Muscle layer of duodenum (tissue), 2 donors: ENCODE measurements around the gene ALX4.

Source experiments
- H3K27ac ChIP-seq: one replicate; pipeline ENCODE4 v1.7.0; 2013; ENCODE audit warnings: mild to moderate bottlenecking, low read length
- H3K27me3 ChIP-seq: one replicate; pipeline ENCODE4 v1.7.0; 2013; ENCODE audit warnings: low read depth, mild to moderate bottlenecking, control low read depth, low read length
- H3K36me3 ChIP-seq, 2 donors: one replicate each; pipeline ENCODE4 v1.7.0; 2013; ENCODE audit warnings: low read length in 2 of 2, control low read depth in 1 of 2, mild to moderate bottlenecking in 1 of 2; ENCODE audit not compliant: insufficient read depth in 2 of 2, control insufficient read depth in 1 of 2
- H3K4me1 ChIP-seq, 2 donors: one replicate each; pipeline ENCODE4 v1.7.0; 2013; ENCODE audit warnings: low read length in 2 of 2, mild to moderate bottlenecking in 2 of 2, control low read depth in 1 of 2, moderate library complexity in 1 of 2; ENCODE audit not compliant: insufficient read depth in 2 of 2, control insufficient read depth in 1 of 2
- H3K4me3 ChIP-seq, 2 donors: one replicate each; pipeline ENCODE4 v1.7.0; 2013; ENCODE audit warnings: low read length in 2 of 2, low read depth in 1 of 2, mild to moderate bottlenecking in 1 of 2
- H3K9me3 ChIP-seq, 2 donors: one replicate each; pipeline ENCODE4 v1.7.0; 2013; ENCODE audit warnings: low read length in 2 of 2, control low read depth in 1 of 2, mild to moderate bottlenecking in 1 of 2; ENCODE audit not compliant: control insufficient read depth in 1 of 2
- donor health status: healthy.

Gene ALX4

GRCh38 chr11:44229098-44229497 is 80.8 kb downstream of the ALX4 start:
- no peaks in the 10 kb centered on the region for H3K27me3 ChIP-seq

DNA sequence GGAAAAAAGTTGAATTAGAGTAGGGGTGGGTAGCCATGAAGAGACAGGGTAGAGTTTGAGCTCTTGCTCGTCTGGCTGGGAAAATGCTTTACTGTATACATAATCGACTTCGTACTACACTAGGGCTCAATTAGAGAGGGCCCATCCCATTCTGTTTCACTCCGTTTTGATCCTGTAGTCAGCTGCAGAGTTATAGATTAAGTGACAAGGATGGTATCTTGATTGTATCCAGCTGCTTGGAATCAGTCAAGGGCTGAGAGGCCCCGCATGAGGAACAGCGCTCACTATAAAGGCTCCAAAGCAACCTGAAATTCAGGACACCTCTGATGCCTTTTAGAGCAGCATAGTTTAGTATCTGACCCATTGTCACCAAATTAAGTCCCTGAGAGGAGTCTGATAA is 81.6 kb downstream of the ALX4 start:
- Histone ChIP-seq H3K27ac (no peak overlapping the region), H3K4me3 (no peak overlapping the region), H3K4me1 (no peaks in the 10 kb centered on the region), H3K36me3 (no peaks in the 10 kb centered on the region), H3K27me3 (no peaks in the 10 kb centered on the region), H3K9me3 (no peaks in the 10 kb centered on the region)

More at GRCh38 chr11:44229098-44229497, 80.8 kb downstream of the ALX4 start:
- Histone ChIP-seq H3K9me3 (no peaks in the 10 kb centered on the region), H3K36me3 (peaks cover 0 to 3% of the 10 kb centered on the region in 2 donors), H3K4me3 (no peak overlapping the region), H3K4me1 (no peaks in the 10 kb centered on the region), H3K27ac (no peak overlapping the region)

- no peaks in the 10 kb centered on the region for H3K27me3 ChIP-seq
- H3K4me1 ChIP-seq = no peaks in the 10 kb centered on the region
- H3K4me3 ChIP-seq = no peak overlapping the region
- H3K27ac ChIP-seq = no peak overlapping the region
- H3K36me3 ChIP-seq = no peaks in the 10 kb centered on the region
- H3K9me3 ChIP-seq = no peaks in the 10 kb centered on the region
Measured at GRCh38 chr11:44226945-44227344, 83.0 kb downstream of the ALX4 start.

DNA sequence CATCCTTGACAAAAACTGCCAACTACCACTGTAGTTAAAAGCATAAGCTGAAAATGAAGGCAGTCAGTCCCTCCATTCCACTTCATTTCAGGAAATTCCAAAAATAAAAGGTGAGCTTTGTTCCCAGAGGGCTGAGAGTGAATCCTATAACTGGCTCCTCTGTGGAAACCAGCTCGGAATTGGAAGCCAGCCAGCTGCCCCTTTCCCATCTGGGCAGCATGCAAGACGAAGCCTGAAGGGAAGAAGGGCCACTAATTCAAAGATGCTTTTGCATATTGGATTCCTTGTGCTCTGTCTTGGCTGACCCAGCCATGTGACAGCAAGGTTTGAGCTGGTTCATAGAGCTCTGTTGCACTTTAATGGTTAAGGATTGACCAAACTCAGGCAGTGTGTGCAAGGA is 83.4 kb downstream of the ALX4 start:
- Histone ChIP-seq H3K27me3 (no peaks in the 10 kb centered on the region), H3K9me3 (no peaks in the 10 kb centered on the region), H3K27ac (no peak overlapping the region), H3K4me1 (no peaks in the 10 kb centered on the region), H3K4me3 (no peak overlapping the region), H3K36me3 (no peaks in the 10 kb centered on the region)

- no peak overlapping the region for H3K4me3 ChIP-seq
- no peaks in the 10 kb centered on the region for H3K36me3 ChIP-seq
- H3K27me3 ChIP-seq = no peaks in the 10 kb centered on the region
- H3K27ac ChIP-seq = no peak overlapping the region
- H3K9me3 ChIP-seq = no peaks in the 10 kb centered on the region
- peaks cover 0 to 6% of the 10 kb centered on the region in 2 donors for H3K4me1 ChIP-seq
Measured at GRCh38 chr11:44224867-44225501, 85.0 kb downstream of the ALX4 start.

DNA sequence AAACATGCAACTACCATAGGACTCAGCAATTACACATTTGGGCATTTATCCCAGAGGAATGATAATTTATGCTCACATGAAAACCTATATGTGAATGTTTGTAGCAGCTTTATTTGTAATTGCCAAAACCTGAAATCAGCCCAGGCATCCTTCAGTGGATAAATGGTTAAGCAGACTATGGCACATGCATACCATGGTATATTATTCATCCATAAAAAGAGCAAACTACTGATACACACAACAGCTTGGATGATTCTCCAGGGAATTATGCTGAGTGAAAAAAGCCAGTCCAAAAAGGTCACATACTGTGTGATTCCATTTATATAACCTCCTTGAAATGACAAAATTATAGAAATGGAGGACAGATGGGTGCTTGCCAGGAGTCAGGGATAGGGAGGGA is 86.7 kb downstream of the ALX4 start:
- no peaks in the 10 kb centered on the region for H3K36me3 ChIP-seq
- H3K9me3 ChIP-seq = no peaks in the 10 kb centered on the region
- no peaks in the 10 kb centered on the region for H3K27me3 ChIP-seq
- H3K27ac ChIP-seq = no peak overlapping the region
- H3K4me3 ChIP-seq = no peak overlapping the region
- H3K4me1 ChIP-seq = peaks cover 0 to 6% of the 10 kb centered on the region in 2 donors

DNA sequence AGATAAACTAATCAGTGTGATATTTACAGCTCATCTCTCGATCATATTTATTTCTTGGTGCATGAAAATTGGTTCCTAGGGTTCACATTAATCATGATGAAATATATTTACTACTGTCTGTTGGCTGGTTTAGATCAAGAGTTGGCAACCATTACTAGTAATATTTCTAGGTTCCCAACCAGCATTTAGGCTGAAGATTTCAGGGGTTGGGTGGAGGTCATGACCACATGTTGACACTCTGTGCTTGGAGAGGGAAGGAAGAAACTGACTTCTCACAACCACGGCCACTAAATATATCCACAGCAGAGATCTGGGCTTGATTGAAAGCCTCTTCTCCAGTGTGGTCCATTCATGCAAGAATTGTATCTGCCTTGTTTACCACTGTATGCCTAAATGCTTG is 87.9 kb downstream of the ALX4 start:
- Histone ChIP-seq H3K36me3 (no peaks in the 10 kb centered on the region), H3K9me3 (no peaks in the 10 kb centered on the region), H3K27ac (no peak overlapping the region), H3K4me3 (no peak overlapping the region), H3K27me3 (no peaks in the 10 kb centered on the region), H3K4me1 (peaks cover 0 to 6% of the 10 kb centered on the region in 2 donors)

DNA sequence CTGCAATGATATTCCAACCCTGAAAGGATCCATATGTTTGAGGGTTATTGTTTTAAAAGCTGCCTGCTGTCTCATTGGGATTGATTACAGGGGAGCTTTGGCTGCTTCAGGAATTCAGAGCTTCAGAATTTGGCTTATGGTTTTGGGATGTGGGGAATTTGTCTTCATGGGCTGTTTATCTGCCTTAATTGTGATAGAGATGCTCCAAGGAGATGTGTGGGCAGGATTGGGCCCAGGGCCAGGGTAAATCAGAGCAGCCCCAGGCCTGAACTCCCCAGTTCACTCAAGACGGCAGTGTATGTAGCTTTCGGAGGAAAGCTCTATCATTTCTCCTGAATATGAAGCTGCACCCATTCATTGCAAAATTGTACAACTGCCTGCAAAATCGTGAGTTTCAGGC is 88.5 kb downstream of the ALX4 start:
- Histone ChIP-seq H3K4me3 (no peak overlapping the region), H3K27ac (no peak overlapping the region), H3K27me3 (no peaks in the 10 kb centered on the region), H3K9me3 (no peaks in the 10 kb centered on the region), H3K36me3 (no peaks in the 10 kb centered on the region), H3K4me1 (peaks cover 0 to 6% of the 10 kb centered on the region in 2 donors)

- no peak overlapping the region for H3K27ac ChIP-seq
- peaks cover 0 to 5% of the 10 kb centered on the region in 2 donors for H3K36me3 ChIP-seq
- no peaks in the 10 kb centered on the region for H3K27me3 ChIP-seq
- H3K4me1 ChIP-seq = peaks cover 0 to 6% of the 10 kb centered on the region in 2 donors
- H3K4me3 ChIP-seq = no peak overlapping the region
- H3K9me3 ChIP-seq = no peaks in the 10 kb centered on the region
Measured at GRCh38 chr11:44219830-44220796, 89.8 kb downstream of the ALX4 start.

GRCh38 chr11:44217432-44217831 is 92.5 kb downstream of the ALX4 start:
- H3K4me3 ChIP-seq = no peak overlapping the region
- H3K4me1 ChIP-seq = peaks cover 0 to 6% of the 10 kb centered on the region in 2 donors
- H3K27me3 ChIP-seq = no peaks in the 10 kb centered on the region
- peaks cover 0 to 2% of the 10 kb centered on the region in 2 donors for H3K9me3 ChIP-seq
- H3K36me3 ChIP-seq = peaks cover 0 to 8% of the 10 kb centered on the region in 2 donors
- H3K27ac ChIP-seq = no peak overlapping the region

- no peaks in the 10 kb centered on the region for H3K27me3 ChIP-seq
- no peaks in the 10 kb centered on the region for H3K4me1 ChIP-seq
- no peak overlapping the region for H3K27ac ChIP-seq
- H3K9me3 ChIP-seq = peaks cover 0 to 4% of the 10 kb centered on the region in 2 donors
- H3K36me3 ChIP-seq = peaks cover 0 to 19% of the 10 kb centered on the region in 2 donors
- H3K4me3 ChIP-seq = no peak overlapping the region
Measured at GRCh38 chr11:44213148-44213547, 96.8 kb downstream of the ALX4 start.
